Chondrocyte (in vitro differentiated cells): ENCODE measurements around the gene LGALS14. TPM values are rescaled to one million over a fixed set of nuclear protein-coding genes. Genes with fewer than 3 reads are reported as not detected.

ENCODE experiments used
- DNase-seq: peaks from one replicate; pipeline ENCODE4 v3.0.0; 2021; ENCODE audit warnings: mixed read lengths, low spot score
- H3K27ac Mint-ChIP-seq: one replicate; pipeline ENCODE4 v1.8.0; 2021; ENCODE audit warnings: mild to moderate bottlenecking, moderate library complexity, mixed read lengths; ENCODE audit not compliant: unreplicated experiment
- H3K27me3 Mint-ChIP-seq: 2 replicates; pipeline ENCODE4 v1.8.0; 2021; ENCODE audit warnings: low read depth, mixed read lengths
- H3K36me3 Mint-ChIP-seq: 2 replicates; pipeline ENCODE4 v1.8.0; 2021; ENCODE audit warnings: low read depth, mixed read lengths
- H3K4me1 Mint-ChIP-seq: 2 replicates; pipeline ENCODE4 v1.8.0; 2021; ENCODE audit warnings: low read depth, mild to moderate bottlenecking, mixed read lengths
- H3K4me3 Mint-ChIP-seq: one replicate; pipeline ENCODE4 v1.8.0; 2021; ENCODE audit warnings: mild to moderate bottlenecking, moderate library complexity, mixed read lengths; ENCODE audit not compliant: unreplicated experiment
- H3K9me3 Mint-ChIP-seq: 2 replicates; pipeline ENCODE4 v1.8.0; 2021; ENCODE audit warnings: low read depth, mixed read lengths
- CTCF ChIP-seq: fragments of 200-600 bp; sonication (generic); IDR thresholded peaks from 2 replicates; pipeline ENCODE4 v1.5.0; 2021; ENCODE audit warnings: antibody characterized with exemption, mild to moderate bottlenecking, moderate library complexity
- total RNA-seq: library from RNA; stranded (reverse); gene quantifications from 3 replicates; pipeline ENCODE4 v1.2.1, GENCODE V29; 2021

LGALS14 gene
- total RNA-seq, 1 donor from 2014 or later = not detected

GRCh38 chr19:39745643-39746042, 41.4 kb downstream of the LGALS14 start:
- TF ChIP-seq CTCF = no peak
- Mint-ChIP-seq H3K4me3 (no peak overlapping the region), H3K9me3 (no peaks in the 10 kb centered on the region), H3K27ac (no peak overlapping the region), H3K36me3 (no peaks in the 10 kb centered on the region), H3K4me1 (no peaks in the 10 kb centered on the region), H3K27me3 (peaks cover 13% of the 10 kb centered on the region)
- no peak for DNase-seq

- Mint-ChIP-seq H3K27ac (no peak overlapping the region), H3K4me3 (no peak overlapping the region), H3K27me3 (peaks cover 13% of the 10 kb centered on the region), H3K4me1 (no peaks in the 10 kb centered on the region), H3K9me3 (no peaks in the 10 kb centered on the region), H3K36me3 (no peaks in the 10 kb centered on the region)
- no peak for DNase-seq
- no peak for TF ChIP-seq CTCF
These were observed 42.7 kb downstream of the LGALS14 start for GRCh38 chr19:39746836-39747529.

- H3K36me3 Mint-ChIP-seq = no peaks in the 10 kb centered on the region
- no peaks in the 10 kb centered on the region for H3K9me3 Mint-ChIP-seq
- H3K27ac Mint-ChIP-seq = no peak overlapping the region
- DNase-seq = no peak
- TF ChIP-seq CTCF = no peak
- no peak overlapping the region for H3K4me3 Mint-ChIP-seq
- peaks cover 5% of the 10 kb centered on the region for H3K27me3 Mint-ChIP-seq
- H3K4me1 Mint-ChIP-seq = no peaks in the 10 kb centered on the region
These were observed 45.7 kb downstream of the LGALS14 start for GRCh38 chr19:39749981-39750380.

GRCh38 chr19:39752390-39752789, 48.1 kb downstream of the LGALS14 start:
- no peaks in the 10 kb centered on the region for H3K4me1 Mint-ChIP-seq
- DNase-seq = no peak
- H3K27me3 Mint-ChIP-seq = peaks cover 12% of the 10 kb centered on the region
- no peak overlapping the region for H3K27ac Mint-ChIP-seq
- H3K36me3 Mint-ChIP-seq = no peaks in the 10 kb centered on the region
- TF ChIP-seq CTCF = no peak
- no peaks in the 10 kb centered on the region for H3K9me3 Mint-ChIP-seq
- H3K4me3 Mint-ChIP-seq = no peak overlapping the region

- Mint-ChIP-seq H3K36me3 (no peaks in the 10 kb centered on the region), H3K27me3 (peaks cover 12% of the 10 kb centered on the region), H3K9me3 (no peaks in the 10 kb centered on the region), H3K27ac (no peak overlapping the region), H3K4me1 (no peaks in the 10 kb centered on the region), H3K4me3 (no peak overlapping the region)
- no peak for TF ChIP-seq CTCF
- DNase-seq = no peak
These were observed 48.5 kb downstream of the LGALS14 start for GRCh38 chr19:39752795-39753194.
